OCI-LY3 (cell line): ENCODE data around the gene MNDA.

Experiments used
- EZH2phosphoT487 ChIP-seq: fragments of 200-600 bp; shearing (Covaris generic); IDR thresholded peaks from 2 replicates; pipeline ENCODE4 v1.6.1; 2018; ENCODE audit warnings: antibody characterized with exemption, mixed run types, low read depth
- TF ChIP-seq, protein P1 (sequence below): fragments of 200-600, 300-600 bp; sonication (generic); IDR thresholded peaks from 2 replicates; pipeline ENCODE4 v1.5.1; 2014; ENCODE audit warnings: antibody characterized with exemption, low read length, low read depth

DNA sequence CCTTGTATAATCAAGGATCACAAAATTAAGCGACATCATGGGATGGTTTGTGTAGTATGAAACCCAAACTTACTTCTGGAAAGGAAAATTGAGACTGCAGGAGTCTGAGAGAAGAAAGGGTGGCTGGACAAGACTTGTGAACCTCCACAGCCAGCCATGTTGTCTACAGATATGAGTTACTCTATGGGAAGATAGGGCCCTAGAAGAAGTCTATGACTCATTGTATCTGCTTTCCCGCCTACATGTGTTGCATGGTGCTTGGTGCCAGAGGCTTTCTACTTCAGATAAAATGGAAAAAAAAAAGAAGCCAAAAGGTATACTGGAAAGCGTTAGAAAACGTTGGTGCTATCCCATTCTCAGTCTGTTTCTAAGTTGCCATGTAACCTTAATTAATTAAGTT is 31.5 kb upstream of the MNDA start:
- TF ChIP-seq, protein P1, sequence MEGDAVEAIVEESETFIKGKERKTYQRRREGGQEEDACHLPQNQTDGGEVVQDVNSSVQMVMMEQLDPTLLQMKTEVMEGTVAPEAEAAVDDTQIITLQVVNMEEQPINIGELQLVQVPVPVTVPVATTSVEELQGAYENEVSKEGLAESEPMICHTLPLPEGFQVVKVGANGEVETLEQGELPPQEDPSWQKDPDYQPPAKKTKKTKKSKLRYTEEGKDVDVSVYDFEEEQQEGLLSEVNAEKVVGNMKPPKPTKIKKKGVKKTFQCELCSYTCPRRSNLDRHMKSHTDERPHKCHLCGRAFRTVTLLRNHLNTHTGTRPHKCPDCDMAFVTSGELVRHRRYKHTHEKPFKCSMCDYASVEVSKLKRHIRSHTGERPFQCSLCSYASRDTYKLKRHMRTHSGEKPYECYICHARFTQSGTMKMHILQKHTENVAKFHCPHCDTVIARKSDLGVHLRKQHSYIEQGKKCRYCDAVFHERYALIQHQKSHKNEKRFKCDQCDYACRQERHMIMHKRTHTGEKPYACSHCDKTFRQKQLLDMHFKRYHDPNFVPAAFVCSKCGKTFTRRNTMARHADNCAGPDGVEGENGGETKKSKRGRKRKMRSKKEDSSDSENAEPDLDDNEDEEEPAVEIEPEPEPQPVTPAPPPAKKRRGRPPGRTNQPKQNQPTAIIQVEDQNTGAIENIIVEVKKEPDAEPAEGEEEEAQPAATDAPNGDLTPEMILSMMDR, result no peak
- no peak for TF ChIP-seq EZH2phosphoT487
